Small intestine (tissue), 7 donors: ENCODE data around the gene ARHGAP15. TPM values are rescaled to one million over a fixed set of nuclear protein-coding genes. Genes with fewer than 3 reads are reported as not detected.
A peak's percentile ranks its signal among the peaks of the same experiment; 100 is the strongest.

Experiments
- DNase-seq, 2 donors: peaks; one replicate each; pipeline versions ENCODE4 v3.0.0 to v3.0.0-alpha.2; 2013
- FAIRE-seq: peaks from 2 replicates; lab custom pipeline; 2012; peaks lifted over from hg19 to GRCh38; lab: Jason Lieb, UNC
- H3K27ac ChIP-seq, 3 donors: one replicate each; pipeline ENCODE4 v1.5.1; 2013; ENCODE audit warnings: low read length in 2 of 3, mild to moderate bottlenecking in 2 of 3, control low read depth in 1 of 3, inconsistent platforms in 1 of 3, low read depth in 1 of 3, moderate library complexity in 1 of 3
- H3K27me3 ChIP-seq, 3 donors: one replicate each; pipeline ENCODE4 v1.6.1; 2013; ENCODE audit warnings: low read length in 3 of 3, inconsistent platforms in 1 of 3; ENCODE audit not compliant: control insufficient read depth in 3 of 3, insufficient read depth in 3 of 3
- H3K36me3 ChIP-seq, 3 donors: one replicate each; pipeline ENCODE4 v1.6.1; 2013; ENCODE audit warnings: low read length in 3 of 3, inconsistent platforms in 1 of 3, low read depth in 1 of 3, mild to moderate bottlenecking in 1 of 3, moderate library complexity in 1 of 3; ENCODE audit not compliant: control insufficient read depth in 3 of 3, insufficient read depth in 2 of 3
- H3K4me1 ChIP-seq, 3 donors: one replicate each; pipeline ENCODE4 v1.6.1; 2013; ENCODE audit warnings: low read length in 2 of 3, inconsistent platforms in 1 of 3, low read depth in 1 of 3, mild to moderate bottlenecking in 1 of 3, moderate library complexity in 1 of 3; ENCODE audit not compliant: control insufficient read depth in 3 of 3, insufficient read depth in 2 of 3
- H3K4me3 ChIP-seq, 3 donors: one replicate each; pipeline ENCODE4 v1.5.1; 2013; ENCODE audit warnings: low read length in 3 of 3, control low read depth in 1 of 3, inconsistent platforms in 1 of 3, low read depth in 1 of 3, mild to moderate bottlenecking in 1 of 3, moderate library complexity in 1 of 3
- H3K9me3 ChIP-seq, 2 donors: one replicate each; pipeline ENCODE4 v1.6.1; 2013; ENCODE audit warnings: low read depth in 1 of 2, low read length in 1 of 2; ENCODE audit not compliant: control insufficient read depth in 2 of 2, insufficient read depth in 1 of 2
- WGBS, 3 donors: extraction: QIAGEN DNeasy Blood & Tissue Kit; methylation state at CpG; one replicate each; pipeline ENCODE4 v1.1.7; 2013; 5-methylcytosine and 5-hydroxymethylcytosine counted together
- polyA plus RNA-seq, 4 donors: library from polyadenylated mRNA; stranded (reverse) in 3 of 4; unstranded in 1 of 4; fragments of 200-250 nt in 3 of 4; fragments of 120-200 nt in 1 of 4; gene quantifications; one replicate each; pipeline versions ENCODE4 v1.2.1 to v1.2.3, GENCODE V29; 2013
- donor health status: healthy with polysubstance abuse.
- donor health status: control.
- donor health status: control.
- donor health status: Bipolar disorder and iron deficiency.
- donor health status: healthy.

ARHGAP15 gene
- polyA plus RNA-seq, 4 donors = 0.67 to 18.2 (median 10.1) TPM

DNA sequence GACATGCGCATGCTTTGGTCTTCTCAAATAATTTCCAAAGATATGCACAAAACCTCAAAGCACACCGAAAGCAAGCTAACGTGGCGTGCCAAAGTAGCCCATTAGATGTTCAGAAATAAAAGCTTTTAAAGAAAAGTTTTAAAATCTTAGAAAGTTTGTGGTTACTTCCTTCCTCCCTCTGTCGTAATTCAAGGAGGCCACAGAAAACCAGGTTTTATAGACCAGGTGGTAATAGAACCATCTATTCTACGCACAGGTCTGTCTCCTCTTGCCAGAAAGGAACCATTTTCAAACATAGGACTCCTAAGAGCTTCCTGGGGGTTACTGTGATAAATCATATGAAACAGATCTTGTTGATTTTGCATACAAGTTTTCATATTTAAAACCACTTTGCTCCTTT is 487.2 kb downstream of the ARHGAP15 start:
- Histone ChIP-seq H3K36me3 (no peaks in the 10 kb centered on the region), H3K27ac (no peak overlapping the region), H3K4me3 (no peak overlapping the region), H3K27me3 (no peaks in the 10 kb centered on the region), H3K9me3 (no peaks in the 10 kb centered on the region), H3K4me1 (no peaks in the 10 kb centered on the region)
- no peak for FAIRE-seq
- 83 to 87% (median 84%) methylated on average over 6 of the region's 6 CpGs for WGBS, 3 donors
- no peak for DNase-seq

DNA sequence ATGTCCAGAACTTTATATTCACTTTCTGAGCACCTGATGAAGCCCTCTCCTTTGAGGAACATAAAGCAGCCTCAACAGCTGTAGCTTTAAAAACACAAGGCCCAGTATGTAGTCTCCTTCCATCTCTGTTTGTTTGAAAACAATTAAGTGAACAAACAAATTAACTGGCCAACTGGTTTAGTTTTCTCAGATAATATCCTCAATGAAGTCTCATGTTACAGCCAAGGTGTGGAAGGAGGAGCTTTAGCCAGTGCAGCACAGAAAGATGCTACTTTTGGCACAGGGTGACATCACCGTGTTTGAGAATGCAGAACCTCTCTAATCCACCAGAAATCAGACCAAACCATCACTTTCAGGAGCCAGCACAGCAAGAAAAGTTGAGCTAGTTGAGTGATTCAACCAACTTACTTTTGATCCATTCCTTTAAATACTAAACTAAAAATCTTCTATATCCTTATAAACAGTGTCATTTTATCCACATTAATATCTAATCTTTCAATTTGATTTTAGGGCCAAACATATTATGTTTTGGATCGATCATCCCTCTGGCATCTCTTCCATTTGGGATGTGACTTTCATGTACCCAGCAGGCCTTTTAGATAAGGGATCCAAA is 488.7 kb downstream of the ARHGAP15 start:
- H3K9me3 ChIP-seq = no peaks in the 10 kb centered on the region
- H3K4me1 ChIP-seq = no peaks in the 10 kb centered on the region
- H3K27ac ChIP-seq = no peak overlapping the region
- FAIRE-seq = no peak
- H3K27me3 ChIP-seq = no peaks in the 10 kb centered on the region
- H3K36me3 ChIP-seq = no peaks in the 10 kb centered on the region
- H3K4me3 ChIP-seq = no peak overlapping the region
- WGBS, 3 donors = 78 to 94% (median 79%) methylated on average over 2 of the region's 2 CpGs
- no peak for DNase-seq

DNA sequence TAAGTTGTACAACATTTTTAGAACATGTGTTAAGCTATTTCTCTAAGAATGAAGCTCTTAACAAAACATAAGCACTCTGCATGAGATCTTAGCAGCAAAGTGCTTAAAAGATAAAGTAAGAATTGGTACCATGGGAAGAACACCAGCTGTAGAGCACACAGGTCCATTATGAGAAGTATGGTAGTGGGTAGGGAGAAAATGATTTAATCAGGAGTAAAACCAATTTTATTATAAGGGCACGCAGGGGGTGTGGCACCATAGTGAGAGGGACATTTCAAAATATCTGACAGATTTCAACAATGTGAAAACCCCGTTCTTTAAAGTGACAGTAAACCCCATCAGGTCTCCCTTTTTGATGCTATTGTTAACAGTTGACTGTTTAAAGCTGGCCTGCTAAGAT is 492.9 kb downstream of the ARHGAP15 start:
- FAIRE-seq = no peak
- Histone ChIP-seq H3K9me3 (peaks cover 0 to 2% of the 10 kb centered on the region in 2 donors), H3K36me3 (no peaks in the 10 kb centered on the region), H3K27ac (no peak overlapping the region), H3K4me3 (no peak overlapping the region), H3K27me3 (no peaks in the 10 kb centered on the region), H3K4me1 (no peaks in the 10 kb centered on the region)
- no peak for DNase-seq
- 76 to 79% (median 78%) methylated on average over 2 of the region's 2 CpGs for WGBS, 3 donors

DNA sequence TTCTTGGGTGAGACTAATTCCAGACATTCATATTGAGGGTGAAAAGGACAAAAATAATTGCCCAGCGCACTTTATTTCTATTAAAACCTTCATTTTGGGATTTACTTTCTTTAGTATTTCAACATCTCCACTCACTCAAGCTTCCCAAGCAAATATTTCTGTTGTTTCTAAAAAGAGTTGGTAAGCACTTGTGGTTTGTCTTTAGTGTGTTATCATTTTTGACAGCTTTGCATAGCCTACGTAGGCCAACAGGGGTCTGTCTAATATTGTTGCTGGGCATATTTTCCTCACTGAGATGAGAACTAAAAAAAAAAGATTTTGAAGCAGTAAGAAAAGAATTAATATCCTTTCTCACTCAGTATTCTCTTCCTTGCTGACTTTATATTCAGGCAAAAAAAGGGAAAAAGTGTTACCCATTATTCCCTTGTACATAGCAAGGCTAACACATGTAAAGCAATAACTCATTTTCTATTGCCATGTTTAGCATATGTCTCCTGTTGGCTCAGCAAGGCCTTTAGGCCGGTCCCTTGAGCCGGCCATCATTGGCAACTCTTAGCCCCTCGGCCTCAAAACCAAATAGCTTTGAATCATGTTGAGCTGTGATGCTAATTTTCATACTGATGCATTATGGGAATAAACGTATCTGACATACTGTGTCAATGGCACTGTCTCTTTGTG is 494.2 kb downstream of the ARHGAP15 start:
- FAIRE-seq (no peak), DNase-seq (no peak)
- peak overlapping the region in 2 of 3 donors; percentile 18 to 49 for H3K27ac ChIP-seq

DNA sequence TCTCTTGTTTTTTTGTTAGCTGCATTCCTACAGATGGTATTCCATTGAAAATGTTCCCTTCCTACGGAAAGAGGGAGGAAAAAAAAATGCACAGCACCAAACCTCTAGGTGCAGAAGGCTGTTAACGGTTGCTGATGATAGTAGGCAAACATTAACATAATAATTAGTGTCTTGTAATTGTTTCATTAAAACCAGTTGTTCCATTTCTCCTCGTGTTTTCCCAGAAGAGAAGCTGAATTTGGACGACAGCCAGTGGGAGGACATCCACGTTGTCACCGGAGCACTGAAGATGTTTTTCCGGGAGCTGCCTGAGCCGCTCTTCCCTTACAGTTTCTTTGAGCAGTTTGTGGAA is 494.7 kb downstream of the ARHGAP15 start:
- no peaks in the 10 kb centered on the region for H3K4me1 ChIP-seq
- peaks cover 0 to 2% of the 10 kb centered on the region in 2 donors for H3K9me3 ChIP-seq
- FAIRE-seq (no peak), DNase-seq (no peak)
- 69 to 77% (median 69%) methylated on average over 8 of the region's 8 CpGs for WGBS, 3 donors
- H3K27ac ChIP-seq = peak overlapping the region in 2 of 3 donors; percentile 18 to 49
- no peaks in the 10 kb centered on the region for H3K27me3 ChIP-seq
- H3K4me3 ChIP-seq = no peak overlapping the region
- H3K36me3 ChIP-seq = no peaks in the 10 kb centered on the region

More for the DNA sequence above, 494.2 kb downstream of the ARHGAP15 start:
- no peaks in the 10 kb centered on the region for H3K36me3 ChIP-seq
- H3K27me3 ChIP-seq = no peaks in the 10 kb centered on the region
- WGBS, 3 donors = 76 to 91% (median 87%) methylated on average over 6 of the region's 6 CpGs
- no peaks in the 10 kb centered on the region for H3K4me1 ChIP-seq
- H3K4me3 ChIP-seq = no peak overlapping the region
- peaks cover 0 to 2% of the 10 kb centered on the region in 2 donors for H3K9me3 ChIP-seq

DNA sequence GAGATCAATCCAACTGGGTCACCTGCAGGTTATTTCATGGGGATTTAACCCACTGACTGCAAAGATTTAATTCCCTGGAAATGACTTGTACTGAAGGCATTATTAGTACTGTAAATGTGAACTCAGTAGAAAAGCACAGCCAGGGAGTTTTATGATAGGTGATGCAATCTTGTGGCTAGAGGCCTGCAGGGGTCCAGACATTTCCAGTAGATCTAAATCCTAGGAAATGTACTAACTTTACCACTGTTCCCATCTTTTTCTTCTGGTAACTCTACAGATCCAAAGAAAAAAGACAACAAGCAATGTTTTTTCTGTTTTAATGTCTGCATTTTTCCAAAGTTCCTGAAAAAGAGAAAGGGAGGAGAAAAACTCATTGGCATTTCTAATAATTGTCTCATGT is 500.1 kb downstream of the ARHGAP15 start:
- H3K36me3 ChIP-seq = peaks cover 0 to 2% (median 0%) of the 10 kb centered on the region in 3 donors
- H3K27ac ChIP-seq = no peak overlapping the region
- no peak overlapping the region for H3K4me3 ChIP-seq
- DNase-seq (peak in 1 of 2 donors; percentile 57), FAIRE-seq (no peak)
- no peaks in the 10 kb centered on the region for H3K27me3 ChIP-seq
- H3K9me3 ChIP-seq = peaks cover 0 to 2% of the 10 kb centered on the region in 2 donors
- peaks cover 0 to 2% (median 0%) of the 10 kb centered on the region in 3 donors for H3K4me1 ChIP-seq

DNA sequence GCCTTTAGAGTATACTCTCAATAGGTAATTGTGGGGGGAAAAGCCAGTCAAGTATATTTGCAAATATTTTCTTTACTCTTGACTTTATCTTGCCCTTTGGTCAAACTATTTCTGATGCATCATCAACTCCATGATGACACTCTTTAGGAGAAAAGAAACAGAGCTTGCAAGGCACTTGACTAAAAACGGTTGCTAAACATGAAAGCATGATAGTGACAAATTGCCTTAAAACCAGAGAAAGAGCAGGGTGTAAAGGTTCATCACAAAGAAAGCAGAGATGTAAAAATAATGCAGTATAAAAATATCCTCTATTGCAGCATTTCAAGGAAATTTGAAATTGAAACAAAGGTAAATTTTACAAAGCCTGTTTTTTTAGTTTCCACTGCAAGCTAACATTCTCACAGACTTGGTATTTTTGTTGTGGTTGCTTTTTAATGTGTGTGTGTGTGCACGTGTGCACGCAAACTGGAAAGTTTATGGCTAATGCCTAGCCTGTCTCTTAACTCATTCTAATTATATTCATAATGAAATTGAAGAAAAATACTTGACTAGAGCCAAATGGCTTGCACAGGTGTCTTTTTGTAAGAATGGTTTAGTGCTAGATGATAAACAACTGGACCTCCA is 503.6 kb downstream of the ARHGAP15 start:
- peaks cover 0 to 2% (median 0%) of the 10 kb centered on the region in 3 donors for H3K36me3 ChIP-seq
- FAIRE-seq (no peak), DNase-seq (no peak)
- WGBS, 3 donors = 72 to 84% (median 76%) methylated on average over 3 of the region's 3 CpGs
- H3K4me3 ChIP-seq = no peak overlapping the region
- peaks cover 0 to 5% of the 10 kb centered on the region in 2 donors for H3K9me3 ChIP-seq
- no peak overlapping the region for H3K27ac ChIP-seq
- no peaks in the 10 kb centered on the region for H3K27me3 ChIP-seq
- peaks cover 0 to 2% (median 0%) of the 10 kb centered on the region in 3 donors for H3K4me1 ChIP-seq

DNA sequence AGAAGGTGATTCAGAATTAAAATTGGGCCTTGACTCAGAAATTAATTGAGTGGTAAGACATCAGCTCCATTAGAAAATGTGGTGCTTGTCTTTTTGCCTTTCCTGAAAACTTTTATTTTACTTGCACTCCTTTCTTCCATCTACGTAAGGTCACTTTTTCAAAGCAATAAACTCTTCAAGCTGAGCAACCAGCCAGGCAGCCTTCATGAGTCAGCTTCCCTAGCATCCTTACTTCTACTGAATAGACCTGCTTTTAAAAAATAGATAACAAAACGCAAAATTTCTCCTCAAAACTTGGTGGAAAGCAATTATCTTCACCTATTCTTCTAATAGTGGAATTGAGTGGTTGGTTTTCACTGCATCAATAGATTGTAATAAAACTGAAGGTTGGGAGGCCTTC is 504.2 kb downstream of the ARHGAP15 start:
- Histone ChIP-seq H3K9me3 (peaks cover 0 to 5% of the 10 kb centered on the region in 2 donors), H3K27me3 (no peaks in the 10 kb centered on the region), H3K4me3 (no peak overlapping the region), H3K4me1 (peaks cover 0 to 2% (median 0%) of the 10 kb centered on the region in 3 donors), H3K36me3 (peaks cover 0 to 2% (median 0%) of the 10 kb centered on the region in 3 donors), H3K27ac (no peak overlapping the region)
- 23 to 43% (median 33%) methylated on average over 2 of the region's 2 CpGs for WGBS, 3 donors
- FAIRE-seq (no peak), DNase-seq (no peak)
